Ramos (cell line): ENCODE measurements around the gene L1CAM.

ENCODE experiments used
- in situ Hi-C: fragments of 300-500 bp; cut with MboI; formaldehyde crosslinking; loops from one replicate; pipeline ENCODE4 v1.14.3; 2022; ENCODE audit warnings: low sequenced_read_pairs; ENCODE audit not compliant: unreplicated experiment

Gene L1CAM

DNA sequence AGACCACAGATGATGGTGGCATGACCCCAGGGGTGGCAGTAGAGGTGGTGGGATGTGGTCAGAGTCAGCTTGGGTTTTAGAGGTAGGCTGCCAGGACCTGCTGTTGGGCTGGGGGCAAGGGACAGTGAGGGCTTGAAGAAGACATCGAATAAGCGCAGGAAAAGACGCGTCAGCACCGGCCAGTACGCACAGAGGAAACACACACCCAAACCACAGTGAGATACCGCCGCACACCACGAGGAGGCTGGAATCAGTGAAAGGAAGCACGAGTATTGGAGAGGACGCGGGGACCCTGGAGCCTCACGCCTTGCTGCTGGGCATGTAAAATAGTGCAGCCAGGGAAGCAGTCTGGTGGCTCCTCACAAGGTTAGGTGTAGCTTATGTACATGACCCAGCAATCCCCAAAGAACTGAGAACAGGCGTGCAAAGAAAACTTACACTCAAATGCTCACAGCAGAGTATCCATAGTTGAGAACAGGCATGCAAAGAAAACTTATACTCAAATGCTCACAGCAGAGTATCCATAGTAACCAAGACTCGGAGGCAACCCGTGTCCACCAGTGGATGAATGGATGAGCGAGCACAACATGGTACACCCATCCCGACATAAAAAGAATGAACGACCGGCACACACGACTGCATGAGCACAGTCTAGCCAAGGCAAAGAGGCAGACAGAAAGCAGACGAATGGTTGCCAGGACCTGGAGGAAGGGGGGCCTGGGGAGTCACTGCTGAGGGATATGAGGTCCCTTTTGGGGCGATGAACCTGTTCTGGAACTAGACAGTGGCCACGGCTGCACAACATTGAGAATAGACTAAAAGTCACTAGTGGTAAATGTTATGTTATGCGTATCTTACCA lies 68.9 kb downstream of the L1CAM start:
- in situ Hi-C loops: no loop called here

DNA sequence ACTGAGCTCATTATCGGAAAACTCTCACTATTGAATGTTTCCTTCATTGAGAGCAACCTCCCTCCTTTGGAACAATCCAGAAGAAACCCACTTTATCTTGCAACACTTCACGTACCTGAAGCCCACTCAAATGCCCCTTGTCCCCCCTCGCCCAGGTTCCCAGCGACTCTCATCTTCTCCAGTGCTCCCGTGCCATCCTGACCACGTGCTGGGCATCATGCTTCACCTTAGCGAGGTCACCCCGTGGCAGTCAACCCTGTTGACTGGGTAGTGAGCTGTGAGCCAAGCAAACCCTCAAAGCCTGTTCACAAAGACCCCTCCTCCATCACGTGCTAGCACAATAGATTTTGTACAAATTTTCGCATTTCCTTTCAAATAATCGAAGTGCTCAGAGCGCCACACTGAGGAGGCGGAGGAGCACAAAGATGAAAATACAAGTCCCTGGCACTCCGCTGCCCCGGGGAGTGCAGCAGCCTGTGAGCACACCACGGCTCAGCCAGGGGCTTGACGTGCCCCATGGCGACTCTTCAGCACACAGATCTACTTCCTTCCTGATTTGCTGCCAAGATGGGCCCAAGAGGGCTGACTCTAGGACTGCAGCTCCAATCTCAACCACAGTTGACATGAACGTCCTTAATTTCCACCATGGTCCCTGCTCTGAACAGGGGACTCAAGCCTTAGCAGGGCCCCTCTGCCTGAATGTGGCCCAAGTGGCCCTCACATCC lies 71.2 kb downstream of the L1CAM start:
- in situ Hi-C loops: no loop called here

DNA sequence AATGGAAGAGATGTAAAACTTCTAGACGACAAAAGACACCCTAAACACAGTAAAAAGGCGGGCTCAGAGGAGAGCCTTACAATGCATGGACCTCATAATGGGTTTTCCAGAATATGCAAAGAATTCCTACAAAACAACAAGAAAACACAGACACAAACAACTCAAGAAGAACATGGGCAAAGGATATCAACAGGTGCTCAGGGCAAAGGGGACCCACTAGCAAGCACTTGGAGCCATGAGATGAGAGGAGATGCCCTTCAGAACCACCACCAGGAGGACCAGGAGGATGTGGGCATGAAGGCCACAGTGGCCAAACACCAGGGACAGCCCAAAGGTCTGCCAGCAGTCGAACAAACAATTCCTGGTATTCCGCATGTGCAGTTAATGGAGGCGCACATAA lies 72.8 kb downstream of the L1CAM start:
- in situ Hi-C loops: no loop called here

GRCh38 chrX:153812220-153812619 lies 73.8 kb downstream of the L1CAM start:
- in situ Hi-C loops: no loop called here
